HG02588 (cell line): Measurements from ENCODE around the gene COL6A2.

ENCODE experiments used
- ATAC-seq: cut with Tn5 transposase; IDR thresholded peaks from one replicate; pipeline ENCODE4 v1.9.1; 2021; ENCODE audit warnings: mild to moderate bottlenecking, moderate library complexity; ENCODE audit not compliant: unreplicated experiment

The COL6A2 gene

DNA sequence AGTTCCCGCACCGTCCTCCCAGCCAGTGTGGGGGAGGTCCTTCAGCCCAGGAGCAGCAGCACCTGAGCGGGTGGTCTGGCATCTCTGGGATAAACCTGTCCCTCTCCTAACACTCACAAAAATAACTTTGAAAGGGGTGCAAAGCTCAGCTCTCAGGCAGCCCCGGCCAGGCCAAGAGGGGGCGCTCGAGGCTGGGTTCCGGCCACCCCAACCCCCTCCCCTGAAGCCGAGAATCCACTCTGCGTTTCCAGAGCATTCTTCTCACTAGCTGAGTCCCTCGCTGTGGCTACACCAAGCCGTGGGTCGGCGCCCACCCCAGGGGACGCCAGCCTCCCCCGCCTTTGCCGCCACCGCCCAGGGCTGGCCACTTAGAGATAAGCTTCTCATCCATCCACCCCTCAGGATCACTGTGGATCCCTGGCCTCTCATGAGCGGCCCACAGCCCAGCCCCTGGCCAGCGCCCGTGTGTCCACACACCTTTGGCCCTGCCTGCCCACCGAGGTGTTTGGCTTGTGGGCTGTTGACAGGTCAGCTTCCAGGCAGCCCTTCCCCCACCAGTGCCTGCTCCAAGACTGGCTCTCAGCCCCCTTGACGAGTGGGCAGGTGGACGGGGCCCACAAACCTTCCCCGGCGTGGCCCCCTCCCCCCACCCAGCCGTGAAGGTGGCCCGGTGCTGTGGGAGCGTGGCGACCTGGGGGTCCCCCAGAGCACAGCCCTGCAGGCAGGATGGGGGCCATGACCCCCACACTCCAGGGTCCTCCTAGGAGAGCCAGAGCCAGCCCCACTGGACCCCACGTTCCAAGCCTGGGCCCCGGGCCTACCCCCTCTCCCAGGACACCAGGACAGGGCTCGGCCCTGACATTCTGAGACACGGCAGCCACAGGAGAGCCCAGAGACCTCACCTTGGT is 55.6 kb downstream of the COL6A2 start:
- ATAC-seq = no peak

DNA sequence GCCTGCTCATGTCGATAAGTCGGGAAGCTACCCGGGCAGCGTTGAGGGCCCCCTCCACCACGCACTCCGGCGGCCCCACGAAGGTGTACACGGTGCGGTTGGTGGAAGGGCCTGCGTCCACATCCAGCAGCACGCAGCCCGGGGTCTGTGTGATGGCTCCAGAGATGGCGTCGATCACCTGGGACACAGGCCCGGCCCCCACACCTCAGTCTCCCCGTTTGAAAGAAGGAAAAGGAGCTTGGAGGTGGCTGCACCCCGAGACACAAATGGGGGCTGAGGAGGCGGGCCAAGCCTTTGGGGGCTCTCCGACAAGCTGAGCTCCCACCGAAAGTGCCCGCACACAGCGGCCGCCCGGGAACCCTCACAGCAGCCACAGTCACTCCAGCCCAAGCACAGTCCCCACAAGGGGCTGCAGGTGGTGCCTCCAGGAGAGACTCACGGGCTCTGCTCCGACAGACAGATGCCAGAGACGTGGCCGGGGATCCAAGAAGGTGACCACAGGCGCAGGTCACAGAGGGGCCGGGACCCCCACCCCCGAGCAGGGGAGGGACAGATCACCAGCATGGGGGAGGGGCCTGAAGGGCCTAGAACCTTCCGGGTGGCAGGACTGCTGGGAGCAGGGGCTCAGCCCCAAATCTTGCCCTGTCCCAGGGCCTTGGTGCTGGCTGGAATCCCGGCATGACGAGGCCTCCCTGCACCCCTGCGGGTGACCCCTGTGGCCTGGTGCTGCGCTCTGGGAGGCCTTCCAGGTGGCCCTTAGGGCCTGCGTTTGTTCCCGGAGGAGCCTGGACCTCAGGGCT is 56.4 kb downstream of the COL6A2 start:
- no peak for ATAC-seq

- ATAC-seq = no peak
Measured at GRCh38 chr21:46154955-46155513, 57.1 kb downstream of the COL6A2 start.

DNA sequence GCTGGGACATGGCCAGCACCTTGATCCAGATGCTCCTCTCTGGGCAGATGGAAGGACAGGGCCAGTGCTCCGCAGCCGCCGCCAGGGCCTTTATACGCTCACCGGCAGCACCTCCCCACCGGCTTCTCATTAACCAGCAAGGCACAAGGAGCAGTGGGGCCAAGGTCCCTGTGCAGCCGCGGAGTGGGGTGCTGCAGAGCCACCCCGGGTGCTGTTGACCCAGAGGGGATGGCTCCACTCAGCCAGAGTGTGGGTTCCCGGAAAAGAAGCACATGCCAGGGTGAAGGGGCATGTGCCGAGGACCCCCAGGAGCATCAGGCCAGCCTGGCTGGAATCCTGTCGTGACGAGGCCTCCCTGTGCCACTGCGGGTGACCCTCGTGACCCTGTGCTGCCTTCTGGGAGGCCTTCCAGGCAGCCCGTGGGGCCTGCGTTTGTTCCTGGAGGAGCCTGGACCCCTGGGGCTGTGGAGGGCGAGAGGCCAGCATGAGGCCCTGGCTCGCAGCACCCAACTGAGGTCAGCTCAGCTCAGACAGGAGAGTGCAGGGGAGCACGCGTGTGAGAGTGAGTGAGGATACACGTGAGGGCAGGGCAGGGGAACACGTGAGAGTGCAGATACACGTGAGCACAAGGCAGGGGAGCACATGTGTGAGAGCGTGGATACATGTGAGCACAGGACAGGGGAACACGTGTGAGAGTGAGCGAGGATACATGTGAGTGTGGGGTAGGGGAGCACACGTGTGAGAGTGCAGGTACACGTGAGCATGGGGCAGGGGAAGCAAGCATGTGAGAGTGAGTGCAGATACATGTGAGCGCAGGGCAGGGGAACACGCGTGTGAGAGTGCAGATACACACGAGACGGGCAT is 57.8 kb downstream of the COL6A2 start, which contains the start of gene FTCD:
Gene FTCD (minus strand): TSS at position 66 of the 864 bp plus-strand sequence. CDS start 56 bp downstream, at position 10.
- ATAC-seq = no peak

- ATAC-seq = no peak
Measured at GRCh38 chr21:46156378-46156645, 58.4 kb downstream of the COL6A2 start.

DNA sequence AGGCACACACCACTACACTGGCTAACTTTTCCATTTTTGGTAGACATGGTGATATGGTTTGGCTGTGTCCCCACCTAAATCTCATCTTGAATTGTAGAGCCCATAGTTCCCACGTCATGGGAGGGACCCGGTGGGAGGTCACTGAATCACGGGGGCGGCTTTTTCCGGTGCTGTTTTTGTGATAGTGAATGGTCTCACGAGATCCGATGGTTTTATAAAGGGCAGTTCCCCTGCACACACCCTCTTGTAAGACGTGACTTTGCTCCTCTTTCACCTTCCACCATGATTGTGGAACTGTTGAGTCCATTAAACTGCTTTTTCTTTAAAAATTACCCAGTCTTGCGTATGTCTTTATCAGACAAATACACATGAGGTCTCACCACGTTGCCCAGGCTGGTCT is 58.8 kb downstream of the COL6A2 start:
- ATAC-seq = no peak

DNA sequence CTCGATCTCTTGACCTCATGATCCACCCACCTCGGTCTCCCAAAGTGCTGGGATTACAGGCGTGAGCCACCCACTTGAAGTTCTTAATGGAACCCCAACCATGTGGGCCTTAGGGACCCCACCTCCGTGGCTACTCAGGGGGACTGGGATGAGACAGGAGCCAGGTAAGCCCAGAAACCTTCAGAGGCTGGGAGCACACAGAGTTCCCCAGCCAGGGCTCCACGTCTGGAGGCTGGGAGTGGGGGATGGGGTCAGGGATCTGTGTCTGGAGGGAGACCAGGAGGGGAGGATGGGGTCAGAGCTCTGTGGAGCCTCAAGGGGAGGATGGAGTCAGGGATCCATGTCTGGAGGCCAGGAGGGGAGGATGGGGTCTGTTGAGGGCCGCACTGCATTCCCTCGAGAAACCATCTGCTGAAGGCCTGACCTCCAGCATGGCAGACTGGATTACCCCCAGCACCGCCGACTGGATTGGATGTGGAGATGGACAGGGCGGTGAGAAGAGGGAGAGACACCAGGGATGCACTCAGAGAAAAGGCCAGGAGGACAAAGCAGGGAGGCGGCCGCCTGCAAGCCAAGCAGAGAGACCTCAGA is 59.6 kb downstream of the COL6A2 start:
- ATAC-seq = no peak

- ATAC-seq = no peak
Measured at GRCh38 chr21:46157987-46158451, 60.1 kb downstream of the COL6A2 start.

- no peak for ATAC-seq
Measured at GRCh38 chr21:46158666-46159300, 60.9 kb downstream of the COL6A2 start.

GRCh38 chr21:46159390-46159789 is 61.5 kb downstream of the COL6A2 start:
- ATAC-seq = no peak

- ATAC-seq = no peak
Measured at GRCh38 chr21:46159841-46160656, 62.1 kb downstream of the COL6A2 start.

DNA sequence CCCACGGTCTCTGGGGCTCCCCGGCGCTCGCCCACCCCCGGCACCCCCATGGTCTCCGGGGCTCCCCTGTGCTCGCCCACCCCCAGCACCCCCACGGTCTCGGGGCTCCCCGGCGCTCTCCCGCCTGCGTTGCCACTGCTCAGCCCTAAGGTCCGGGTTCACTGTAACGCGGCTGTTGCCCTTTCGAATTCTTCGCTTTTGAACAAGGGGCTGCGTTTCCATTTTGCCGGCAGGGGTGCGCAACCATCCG is 62.7 kb downstream of the COL6A2 start:
- no peak for ATAC-seq

GRCh38 chr21:46160907-46161632 is 63.2 kb downstream of the COL6A2 start:
- ATAC-seq = no peak

- no peak for ATAC-seq
Measured at GRCh38 chr21:46161633-46162592, 64.0 kb downstream of the COL6A2 start.

- ATAC-seq = no peak
Measured at GRCh38 chr21:46163380-46163779, 65.5 kb downstream of the COL6A2 start.

DNA sequence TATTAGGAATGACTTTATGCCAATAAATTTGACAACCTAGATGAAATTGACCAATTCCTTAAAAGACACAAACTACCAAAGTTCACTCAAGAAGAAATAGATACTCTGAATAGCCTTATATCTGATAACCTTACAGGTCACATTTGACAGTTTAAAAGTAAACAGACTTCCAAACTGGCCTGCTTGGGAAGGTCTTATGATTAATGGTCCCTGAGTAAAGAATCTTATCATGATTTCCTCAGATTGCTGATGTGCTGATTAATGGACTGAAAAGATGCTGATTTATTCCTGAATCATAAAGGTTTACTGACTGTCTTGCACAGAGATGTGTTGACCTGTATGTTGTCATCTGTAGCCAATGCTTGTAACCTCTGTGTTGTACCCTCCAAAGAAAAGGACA is 67.2 kb downstream of the COL6A2 start:
- ATAC-seq = no peak

GRCh38 chr21:46168238-46168637 is 70.3 kb downstream of the COL6A2 start:
- ATAC-seq = no peak
